SK-N-MC (cell line): ENCODE measurements around the gene SLC19A2.

Experiments used
- EZH2 ChIP-seq: fragments of 200-600 bp; sonication (generic); IDR thresholded peaks from one replicate; pipeline ENCODE4 v1.6.1; 2017; ENCODE audit warnings: antibody characterized with exemption
- POLR2AphosphoS5 ChIP-seq: IDR thresholded peaks from 2 replicates; pipeline ENCODE4 v1.6.1; 2012; ENCODE audit warnings: mild to moderate bottlenecking, low read depth, low read length, borderline replicate concordance

- TF ChIP-seq EZH2 (no peak), POLR2AphosphoS5 (no peak)
These were observed 10.2 kb upstream of the SLC19A2 start for GRCh38 chr1:169495916-169496315.
